ENCODE results near the gene CCDC102B.
"Not testable (repeated sequence)": the region's sequence is repeated elsewhere in the genome, so short reads cannot be mapped to it uniquely, and the experiment has no call there.

DNA sequence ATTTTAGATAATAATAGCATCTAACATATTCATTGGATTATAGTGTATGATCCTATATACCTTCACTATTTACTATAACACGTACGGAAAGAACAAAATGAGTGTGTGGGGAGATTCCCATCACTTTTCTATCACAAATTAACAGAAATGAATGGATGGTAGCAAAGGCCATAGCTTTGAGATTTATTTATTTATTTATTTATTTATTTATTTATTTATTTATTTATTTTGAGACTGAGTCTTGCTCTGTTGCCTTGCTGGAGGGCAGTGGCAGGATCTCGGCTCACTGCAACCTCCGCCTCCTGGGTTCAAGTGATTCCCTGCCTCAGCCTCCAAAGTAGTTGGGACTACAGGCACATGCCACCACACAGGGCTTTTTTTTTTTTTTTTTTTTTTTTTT is 208.3 kb downstream of the CCDC102B start:
- TF ChIP-seq, protein P1, sequence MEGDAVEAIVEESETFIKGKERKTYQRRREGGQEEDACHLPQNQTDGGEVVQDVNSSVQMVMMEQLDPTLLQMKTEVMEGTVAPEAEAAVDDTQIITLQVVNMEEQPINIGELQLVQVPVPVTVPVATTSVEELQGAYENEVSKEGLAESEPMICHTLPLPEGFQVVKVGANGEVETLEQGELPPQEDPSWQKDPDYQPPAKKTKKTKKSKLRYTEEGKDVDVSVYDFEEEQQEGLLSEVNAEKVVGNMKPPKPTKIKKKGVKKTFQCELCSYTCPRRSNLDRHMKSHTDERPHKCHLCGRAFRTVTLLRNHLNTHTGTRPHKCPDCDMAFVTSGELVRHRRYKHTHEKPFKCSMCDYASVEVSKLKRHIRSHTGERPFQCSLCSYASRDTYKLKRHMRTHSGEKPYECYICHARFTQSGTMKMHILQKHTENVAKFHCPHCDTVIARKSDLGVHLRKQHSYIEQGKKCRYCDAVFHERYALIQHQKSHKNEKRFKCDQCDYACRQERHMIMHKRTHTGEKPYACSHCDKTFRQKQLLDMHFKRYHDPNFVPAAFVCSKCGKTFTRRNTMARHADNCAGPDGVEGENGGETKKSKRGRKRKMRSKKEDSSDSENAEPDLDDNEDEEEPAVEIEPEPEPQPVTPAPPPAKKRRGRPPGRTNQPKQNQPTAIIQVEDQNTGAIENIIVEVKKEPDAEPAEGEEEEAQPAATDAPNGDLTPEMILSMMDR (IDR thresholded peaks at IDR 0.05; ENCODE audit: insufficient read depth, low read length): not testable (repeated sequence)
- not testable (repeated sequence) for TF ChIP-seq GABPA (IDR thresholded peaks at IDR 0.05; ENCODE audit: low read depth)
